K562 (cell line): Measurements from ENCODE around the gene DGKB.

Experiments
- FOS ChIP-seq: IDR thresholded peaks from 3 replicates; pipeline ENCODE4 v1.6.1; 2011; ENCODE audit not compliant: insufficient read length; ENCODE audit errors: extremely low read depth
- GABPA ChIP-seq: fragments of 200-800 bp; sonication (Bioruptor generic); conservative IDR thresholded peaks from 2 replicates; pipeline ENCODE4 v1.6.1; 2016; ENCODE audit warnings: low read depth, missing genetic modification characterization, missing compliant biosample characterization
- ZNF79 ChIP-seq: fragments of 250-450 bp; sonication (Bioruptor Pico); IDR thresholded peaks from 2 replicates; pipeline ENCODE4 v1.4.0; 2020; ENCODE audit warnings: low read depth, mild to moderate bottlenecking, moderate library complexity

- TF ChIP-seq ZNF79 (CRISPR knock-in tag), result no peak
- TF ChIP-seq FOS, result no peak
- TF ChIP-seq GABPA (tag), result no peak
Measured at GRCh38 chr7:14197280-14197679, 705.3 kb downstream of the DGKB start.
